ENCODE results near the gene FRMD4A. TPM values are rescaled to one million over a fixed set of nuclear protein-coding genes. Genes with fewer than 3 reads are reported as not detected.

The FRMD4A gene
- total RNA-seq, 2 experiments from 2014 or later: 0.25 TPM; not detected in 1

- Mint-ChIP-seq H3K4me1 (no peaks in the 10 kb centered on the region), H3K27me3 (peaks cover 32% of the 10 kb centered on the region), H3K4me3 (no peak overlapping the region), H3K9me3 (no peaks in the 10 kb centered on the region), H3K36me3 (ENCODE audit: low read depth) (no peaks in the 10 kb centered on the region), H3K27ac (no peak overlapping the region)
- DNase-seq: no peak
- CTCF ChIA-PET: interaction anchor here (1.0 kb wide), 1 partner anchor 32 kb away, joined by 3 read pairs; no protein-coding TSS in a partner anchor
- POLR2A ChIA-PET: no interaction called here
Measured at GRCh38 chr10:14360515-14360914, 29.8 kb upstream of the FRMD4A start.

GRCh38 chr10:14358886-14359573 lies 28.3 kb upstream of the FRMD4A start:
- ChIA-PET CTCF (no interaction called here), POLR2A (no interaction called here)
- Mint-ChIP-seq H3K27me3 (peaks cover 36% of the 10 kb centered on the region), H3K27ac (no peak overlapping the region), H3K4me3 (no peak overlapping the region), H3K9me3 (no peaks in the 10 kb centered on the region), H3K4me1 (no peaks in the 10 kb centered on the region), H3K36me3 (ENCODE audit: low read depth) (no peaks in the 10 kb centered on the region)
- DNase-seq: no peak

DNA sequence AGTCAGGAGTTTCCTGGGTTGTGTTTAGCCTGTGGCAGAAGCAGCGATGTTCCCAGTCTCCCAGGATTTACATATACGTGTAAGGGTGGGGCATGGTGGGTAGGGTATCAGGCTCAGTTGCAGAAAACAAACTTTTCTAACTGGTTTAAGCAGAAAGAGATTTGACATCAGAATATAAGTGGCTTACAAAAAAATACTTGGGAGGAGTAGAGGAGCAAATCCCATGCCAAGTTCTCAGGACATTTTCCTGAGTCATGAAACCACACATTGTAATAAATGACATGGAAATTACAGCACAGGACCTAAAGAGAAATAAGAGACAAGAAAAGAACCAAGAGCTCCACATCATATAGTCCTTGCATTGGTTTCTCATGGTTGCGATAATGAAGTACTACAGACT lies 26.2 kb upstream of the FRMD4A start:
- CTCF ChIA-PET: no interaction called here
- Mint-ChIP-seq H3K9me3 (no peaks in the 10 kb centered on the region), H3K27me3 (peaks cover 32% of the 10 kb centered on the region), H3K36me3 (ENCODE audit: low read depth) (no peaks in the 10 kb centered on the region), H3K27ac (no peak overlapping the region), H3K4me1 (no peaks in the 10 kb centered on the region), H3K4me3 (no peak overlapping the region)
- POLR2A ChIA-PET: no interaction called here
- no peak for DNase-seq

DNA sequence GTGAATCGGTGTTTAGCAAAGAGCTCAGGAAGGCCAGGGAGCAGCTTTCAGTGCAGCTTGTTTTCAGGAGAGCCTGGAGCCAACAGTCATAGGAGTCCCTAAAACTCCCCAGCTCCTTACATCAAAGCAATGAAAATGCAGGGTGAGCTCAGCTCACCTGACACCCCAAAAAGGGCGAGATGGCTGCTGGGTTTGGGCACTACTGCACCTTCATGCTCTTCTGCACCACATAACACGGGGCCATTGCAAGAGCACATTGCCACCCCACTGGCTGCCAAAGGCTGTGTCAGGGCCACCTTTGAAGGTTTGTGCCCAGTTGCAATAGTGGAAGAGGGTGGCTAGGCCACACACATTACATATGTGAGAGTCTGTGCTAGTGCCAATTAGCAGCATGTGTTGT lies 25.0 kb upstream of the FRMD4A start:
- no peak overlapping the region for H3K27ac Mint-ChIP-seq
- ChIA-PET CTCF (interaction anchor here (0.6 kb wide), 1 partner anchor 657 kb away, joined by 3 read pairs; no protein-coding TSS in a partner anchor), POLR2A (no interaction called here)
- H3K9me3 Mint-ChIP-seq: no peaks in the 10 kb centered on the region
- no peaks in the 10 kb centered on the region for H3K36me3 Mint-ChIP-seq (ENCODE audit: low read depth)
- no peaks in the 10 kb centered on the region for H3K4me1 Mint-ChIP-seq
- H3K27me3 Mint-ChIP-seq: peaks cover 22% of the 10 kb centered on the region
- no peak for DNase-seq
- H3K4me3 Mint-ChIP-seq: no peak overlapping the region

- Mint-ChIP-seq H3K4me3 (no peak overlapping the region), H3K27ac (no peak overlapping the region), H3K9me3 (no peaks in the 10 kb centered on the region), H3K4me1 (no peaks in the 10 kb centered on the region), H3K36me3 (ENCODE audit: low read depth) (no peaks in the 10 kb centered on the region), H3K27me3 (peaks cover 13% of the 10 kb centered on the region)
- DNase-seq: no peak
- POLR2A ChIA-PET: no interaction called here
- CTCF ChIA-PET: no interaction called here
Measured at GRCh38 chr10:14353291-14353913, 22.7 kb upstream of the FRMD4A start.

DNA sequence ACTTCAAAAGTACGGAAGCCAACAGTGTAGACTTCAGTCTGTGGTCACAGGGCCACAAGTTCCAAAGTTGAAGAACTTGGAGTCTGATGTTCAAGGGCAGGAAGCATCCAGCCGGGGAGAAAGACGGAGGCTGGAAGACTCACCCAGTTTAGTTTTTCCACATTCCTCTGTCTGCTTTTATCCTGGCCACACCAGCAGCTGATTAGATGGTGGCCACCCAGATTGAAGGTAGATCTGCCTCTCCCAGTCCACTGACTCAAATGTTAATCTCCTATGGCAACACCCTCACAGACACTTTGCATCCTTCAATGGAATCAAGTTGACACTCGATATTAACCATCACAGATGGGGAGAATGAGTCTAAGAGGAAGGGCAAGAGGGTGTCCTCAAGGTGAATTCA lies 19.3 kb upstream of the FRMD4A start:
- no peak overlapping the region for H3K4me3 Mint-ChIP-seq
- no peak overlapping the region for H3K27ac Mint-ChIP-seq
- POLR2A ChIA-PET: no interaction called here
- no peaks in the 10 kb centered on the region for H3K36me3 Mint-ChIP-seq (ENCODE audit: low read depth)
- H3K27me3 Mint-ChIP-seq: peaks cover 13% of the 10 kb centered on the region
- CTCF ChIA-PET: no interaction called here
- no peaks in the 10 kb centered on the region for H3K9me3 Mint-ChIP-seq
- no peak for DNase-seq
- H3K4me1 Mint-ChIP-seq: no peaks in the 10 kb centered on the region

DNA sequence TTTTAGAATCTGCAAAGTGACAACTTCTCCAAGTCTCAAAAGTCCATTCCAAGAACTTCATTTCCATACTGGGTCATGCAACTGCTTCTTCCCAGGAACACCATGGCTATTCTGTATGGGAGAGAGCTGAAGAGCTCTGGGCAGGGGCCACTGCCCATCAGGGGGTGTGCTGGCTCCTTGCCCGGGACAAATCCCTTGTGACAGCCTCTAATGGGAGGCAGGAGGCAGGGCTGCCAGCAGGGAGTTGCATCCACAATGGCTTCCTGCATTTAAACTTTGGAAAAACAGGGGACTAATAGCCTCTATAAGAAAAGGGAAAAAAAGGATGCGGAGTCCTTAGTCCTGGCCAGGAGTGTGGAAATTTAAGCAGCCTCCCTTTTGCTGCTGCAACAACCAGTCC lies 18.4 kb upstream of the FRMD4A start:
- CTCF ChIA-PET: no interaction called here
- H3K27me3 Mint-ChIP-seq: peaks cover 15% of the 10 kb centered on the region
- H3K4me3 Mint-ChIP-seq: no peak overlapping the region
- no peak for DNase-seq
- H3K36me3 Mint-ChIP-seq (ENCODE audit: low read depth): no peaks in the 10 kb centered on the region
- no peak overlapping the region for H3K27ac Mint-ChIP-seq
- H3K9me3 Mint-ChIP-seq: no peaks in the 10 kb centered on the region
- POLR2A ChIA-PET: no interaction called here
- no peaks in the 10 kb centered on the region for H3K4me1 Mint-ChIP-seq

- Mint-ChIP-seq H3K27me3 (peaks cover 25% of the 10 kb centered on the region), H3K36me3 (ENCODE audit: low read depth) (no peaks in the 10 kb centered on the region), H3K4me1 (no peaks in the 10 kb centered on the region), H3K27ac (no peak overlapping the region), H3K9me3 (no peaks in the 10 kb centered on the region), H3K4me3 (no peak overlapping the region)
- CTCF ChIA-PET: interaction anchor here (1.0 kb wide), 1 partner anchor 14 kb away, joined by 3 read pairs; no protein-coding TSS in a partner anchor
- POLR2A ChIA-PET: no interaction called here
- DNase-seq: no peak
Measured at GRCh38 chr10:14345262-14345661, 14.5 kb upstream of the FRMD4A start.

GRCh38 chr10:14340051-14340744 lies 9.5 kb upstream of the FRMD4A start:
- CTCF ChIA-PET: no interaction called here
- Mint-ChIP-seq H3K27me3 (peaks cover 34% of the 10 kb centered on the region), H3K9me3 (no peaks in the 10 kb centered on the region), H3K4me1 (no peaks in the 10 kb centered on the region), H3K4me3 (no peak overlapping the region), H3K36me3 (ENCODE audit: low read depth) (no peaks in the 10 kb centered on the region), H3K27ac (no peak overlapping the region)
- POLR2A ChIA-PET: no interaction called here
- DNase-seq: no peak

DNA sequence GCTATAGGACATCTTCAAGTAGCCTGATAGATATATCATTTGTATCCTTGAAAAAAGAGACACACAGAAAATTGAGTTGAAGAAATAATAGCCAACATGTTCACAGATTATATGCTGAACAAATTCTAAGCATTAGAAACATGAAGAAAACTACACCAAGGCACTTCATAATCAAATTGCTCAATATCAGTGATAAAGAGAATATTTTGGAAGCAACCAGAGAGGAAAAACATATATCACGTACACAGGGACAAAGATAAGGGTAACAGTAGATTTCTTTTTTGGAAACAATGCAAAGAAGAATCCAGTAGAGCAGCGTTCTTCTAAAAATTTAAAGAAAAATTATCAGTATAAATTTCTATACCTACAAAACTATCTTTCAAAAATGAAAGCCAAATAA lies 6.0 kb upstream of the FRMD4A start:
- POLR2A ChIA-PET: no interaction called here
- DNase-seq: no peak
- no peaks in the 10 kb centered on the region for H3K9me3 Mint-ChIP-seq
- H3K4me1 Mint-ChIP-seq: no peaks in the 10 kb centered on the region
- peaks cover 27% of the 10 kb centered on the region for H3K27me3 Mint-ChIP-seq
- no peak overlapping the region for H3K4me3 Mint-ChIP-seq
- CTCF ChIA-PET: no interaction called here
- H3K27ac Mint-ChIP-seq: no peak overlapping the region
- H3K36me3 Mint-ChIP-seq (ENCODE audit: low read depth): no peaks in the 10 kb centered on the region

DNA sequence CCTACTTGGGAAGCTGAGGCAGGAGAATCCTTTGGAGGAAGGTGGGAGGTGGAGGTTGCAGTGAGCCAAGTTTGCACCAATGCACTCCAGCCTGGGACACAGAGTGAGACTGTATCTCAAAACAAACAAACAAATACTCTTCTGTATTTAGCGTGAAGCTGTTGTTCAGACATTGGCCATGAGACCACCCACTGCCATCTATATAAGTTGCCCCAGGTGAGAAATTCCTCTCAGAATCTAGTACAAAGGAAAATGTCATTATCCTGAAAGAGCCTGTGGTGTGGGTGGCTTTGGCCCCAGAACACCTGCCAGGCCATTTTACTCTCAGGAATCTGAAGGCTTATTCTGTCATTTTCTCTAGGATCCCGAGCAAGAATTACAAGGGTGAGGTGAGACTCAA lies 4.0 kb upstream of the FRMD4A start:
- DNase-seq: no peak
- Mint-ChIP-seq H3K27me3 (peaks cover 35% of the 10 kb centered on the region), H3K9me3 (no peaks in the 10 kb centered on the region), H3K4me1 (no peaks in the 10 kb centered on the region), H3K27ac (no peak overlapping the region), H3K36me3 (ENCODE audit: low read depth) (no peaks in the 10 kb centered on the region), H3K4me3 (no peak overlapping the region)
- CTCF ChIA-PET: no interaction called here
- POLR2A ChIA-PET: no interaction called here

- no peak for DNase-seq
- H3K27ac Mint-ChIP-seq: no peak overlapping the region
- no peak overlapping the region for H3K4me3 Mint-ChIP-seq
- H3K27me3 Mint-ChIP-seq: peaks cover 43% of the 10 kb centered on the region
- no peaks in the 10 kb centered on the region for H3K36me3 Mint-ChIP-seq (ENCODE audit: low read depth)
- ChIA-PET CTCF (interaction anchor here (0.5 kb wide), 1 partner anchor 419 kb away, joined by 3 read pairs; no protein-coding TSS in a partner anchor), POLR2A (no interaction called here)
- H3K4me1 Mint-ChIP-seq: no peaks in the 10 kb centered on the region
- no peaks in the 10 kb centered on the region for H3K9me3 Mint-ChIP-seq
Measured at GRCh38 chr10:14333606-14334005, 2.9 kb upstream of the FRMD4A start.

DNA sequence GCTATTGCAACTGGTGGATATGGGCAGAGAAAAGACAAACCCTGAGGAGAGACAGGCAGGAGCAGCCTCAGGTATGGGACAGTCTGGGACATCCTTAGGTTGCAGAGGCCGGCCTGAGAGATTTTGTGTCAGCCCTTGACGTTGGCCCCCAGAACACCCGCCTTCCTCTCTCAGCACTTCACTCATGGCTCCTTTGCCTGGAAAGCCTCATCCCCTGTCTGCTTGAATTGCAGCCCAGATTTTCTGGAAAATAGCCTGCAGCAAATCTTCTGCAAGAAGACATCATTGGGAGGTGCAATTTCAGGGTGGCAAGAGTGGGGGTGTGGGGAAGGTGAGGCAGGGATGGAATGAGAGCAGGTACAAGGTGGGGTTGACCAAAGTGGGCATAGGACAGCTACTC lies 2.2 kb upstream of the FRMD4A start:
- Mint-ChIP-seq H3K4me1 (no peaks in the 10 kb centered on the region), H3K9me3 (no peaks in the 10 kb centered on the region), H3K4me3 (no peak overlapping the region), H3K27ac (no peak overlapping the region), H3K27me3 (peaks cover 45% of the 10 kb centered on the region), H3K36me3 (ENCODE audit: low read depth) (no peaks in the 10 kb centered on the region)
- CTCF ChIA-PET: interaction anchor here (0.7 kb wide), 1 partner anchor 28 kb away, joined by 3 read pairs; no protein-coding TSS in a partner anchor
- DNase-seq: no peak
- POLR2A ChIA-PET: no interaction called here
